ENCODE measurements around the gene NNMT.
A peak's percentile ranks its signal among the peaks of the same experiment; 100 is the strongest.

NNMT gene

DNA sequence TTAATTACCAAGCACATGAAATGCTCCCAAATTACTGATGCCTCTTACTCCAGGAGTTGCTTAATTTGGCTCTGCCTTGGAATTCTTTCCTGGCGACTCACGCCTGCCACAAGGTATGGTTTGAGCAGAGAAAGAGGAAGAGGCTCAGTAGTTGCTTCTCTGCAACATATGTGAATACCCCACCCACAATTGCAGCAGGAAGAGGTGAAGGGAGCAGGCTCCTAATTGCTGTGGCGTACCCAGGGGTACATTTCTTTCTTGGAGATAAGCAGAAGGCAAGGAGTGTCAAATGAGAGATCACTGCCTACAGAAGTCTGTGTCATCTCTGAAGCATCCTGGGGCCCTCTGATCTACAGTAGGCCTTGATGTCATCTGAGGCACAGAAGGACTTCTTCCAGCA, 10.6 kb upstream of the NNMT start:
- no peaks in the 10 kb centered on the region for H3K27me3 ChIP-seq (ENCODE audit: insufficient read depth, poor library complexity, severe bottlenecking)
- DNase-seq (ENCODE audit: low spot score) (no peak), ATAC-seq (ENCODE audit: low read depth) (peak; percentile 82)
- no peaks in the 10 kb centered on the region for H3K9me3 ChIP-seq (ENCODE audit: severe bottlenecking)
- H3K27ac ChIP-seq (ENCODE audit: poor library complexity, severe bottlenecking), result peak overlapping the region; percentile 77
- no peak overlapping the region for H3K4me3 ChIP-seq (ENCODE audit: severe bottlenecking)
- H3K4me1 ChIP-seq (ENCODE audit: insufficient read depth, poor library complexity, severe bottlenecking), result peaks cover 31% of the 10 kb centered on the region
- TF ChIP-seq, protein P1, sequence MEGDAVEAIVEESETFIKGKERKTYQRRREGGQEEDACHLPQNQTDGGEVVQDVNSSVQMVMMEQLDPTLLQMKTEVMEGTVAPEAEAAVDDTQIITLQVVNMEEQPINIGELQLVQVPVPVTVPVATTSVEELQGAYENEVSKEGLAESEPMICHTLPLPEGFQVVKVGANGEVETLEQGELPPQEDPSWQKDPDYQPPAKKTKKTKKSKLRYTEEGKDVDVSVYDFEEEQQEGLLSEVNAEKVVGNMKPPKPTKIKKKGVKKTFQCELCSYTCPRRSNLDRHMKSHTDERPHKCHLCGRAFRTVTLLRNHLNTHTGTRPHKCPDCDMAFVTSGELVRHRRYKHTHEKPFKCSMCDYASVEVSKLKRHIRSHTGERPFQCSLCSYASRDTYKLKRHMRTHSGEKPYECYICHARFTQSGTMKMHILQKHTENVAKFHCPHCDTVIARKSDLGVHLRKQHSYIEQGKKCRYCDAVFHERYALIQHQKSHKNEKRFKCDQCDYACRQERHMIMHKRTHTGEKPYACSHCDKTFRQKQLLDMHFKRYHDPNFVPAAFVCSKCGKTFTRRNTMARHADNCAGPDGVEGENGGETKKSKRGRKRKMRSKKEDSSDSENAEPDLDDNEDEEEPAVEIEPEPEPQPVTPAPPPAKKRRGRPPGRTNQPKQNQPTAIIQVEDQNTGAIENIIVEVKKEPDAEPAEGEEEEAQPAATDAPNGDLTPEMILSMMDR (IDR thresholded peaks at IDR 0.05; ENCODE audit: poor library complexity, severe bottlenecking), result no peak
- no peaks in the 10 kb centered on the region for H3K36me3 ChIP-seq (ENCODE audit: low read depth)

DNA sequence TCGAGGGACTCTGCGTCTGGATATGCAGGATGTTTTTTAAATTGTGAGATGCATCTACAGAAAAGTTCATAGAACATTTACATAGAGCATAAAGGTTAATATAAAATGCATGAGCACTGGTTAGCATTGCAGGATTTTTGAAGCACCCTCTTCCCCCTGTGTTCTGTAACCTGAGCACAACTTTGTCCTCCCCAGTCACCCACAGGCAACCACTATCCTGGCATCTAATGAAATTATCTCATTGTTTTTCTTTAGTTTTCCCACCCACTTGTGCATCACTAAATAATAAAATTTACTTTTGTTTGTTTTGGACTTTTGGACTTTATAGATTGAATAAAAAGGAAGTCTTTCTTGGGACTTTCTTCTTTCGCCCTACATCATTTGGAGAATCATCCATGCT, 10.0 kb upstream of the NNMT start:
- ATAC-seq (ENCODE audit: low read depth), result no peak
- no peaks in the 10 kb centered on the region for H3K9me3 ChIP-seq (ENCODE audit: severe bottlenecking)
- H3K4me3 ChIP-seq (ENCODE audit: severe bottlenecking), result no peak overlapping the region
- peak overlapping the region; percentile 77 for H3K27ac ChIP-seq (ENCODE audit: poor library complexity, severe bottlenecking)
- peaks cover 32% of the 10 kb centered on the region for H3K4me1 ChIP-seq (ENCODE audit: insufficient read depth, poor library complexity, severe bottlenecking)
- H3K36me3 ChIP-seq (ENCODE audit: low read depth), result no peaks in the 10 kb centered on the region
- no peaks in the 10 kb centered on the region for H3K27me3 ChIP-seq (ENCODE audit: insufficient read depth, poor library complexity, severe bottlenecking)
- DNase-seq (ENCODE audit: low spot score), result no peak
- TF ChIP-seq, protein P1 (IDR thresholded peaks at IDR 0.05; ENCODE audit: poor library complexity, severe bottlenecking), result no peak

DNA sequence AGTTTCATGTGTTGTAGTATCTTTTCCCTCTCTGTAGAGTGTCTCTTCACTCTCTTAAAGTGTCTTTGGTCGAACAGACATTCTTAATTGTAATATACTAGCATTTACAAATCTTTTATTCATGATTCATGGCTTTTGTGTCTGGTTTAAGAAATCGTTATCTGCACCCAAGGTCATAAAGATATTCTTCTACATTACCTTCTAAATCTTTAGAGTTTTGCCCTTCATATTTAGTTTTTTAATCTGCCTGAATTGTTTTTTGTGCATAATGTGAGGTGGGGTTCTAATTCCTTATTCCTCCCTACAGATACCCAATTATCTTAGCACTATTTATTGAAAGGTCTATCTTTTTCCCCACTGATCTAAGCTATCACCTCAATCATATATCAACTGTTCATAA, 9.0 kb upstream of the NNMT start:
- Histone ChIP-seq H3K9me3 (ENCODE audit: severe bottlenecking) (no peaks in the 10 kb centered on the region), H3K4me1 (ENCODE audit: insufficient read depth, poor library complexity, severe bottlenecking) (peaks cover 37% of the 10 kb centered on the region), H3K27ac (ENCODE audit: poor library complexity, severe bottlenecking) (peak overlapping the region; percentile 77), H3K36me3 (ENCODE audit: low read depth) (no peaks in the 10 kb centered on the region), H3K4me3 (ENCODE audit: severe bottlenecking) (no peak overlapping the region), H3K27me3 (ENCODE audit: insufficient read depth, poor library complexity, severe bottlenecking) (no peaks in the 10 kb centered on the region)
- no peak for DNase-seq (ENCODE audit: low spot score)
- TF ChIP-seq, protein P1 (IDR thresholded peaks at IDR 0.05; ENCODE audit: poor library complexity, severe bottlenecking), result no peak
- no peak for ATAC-seq (ENCODE audit: low read depth)

DNA sequence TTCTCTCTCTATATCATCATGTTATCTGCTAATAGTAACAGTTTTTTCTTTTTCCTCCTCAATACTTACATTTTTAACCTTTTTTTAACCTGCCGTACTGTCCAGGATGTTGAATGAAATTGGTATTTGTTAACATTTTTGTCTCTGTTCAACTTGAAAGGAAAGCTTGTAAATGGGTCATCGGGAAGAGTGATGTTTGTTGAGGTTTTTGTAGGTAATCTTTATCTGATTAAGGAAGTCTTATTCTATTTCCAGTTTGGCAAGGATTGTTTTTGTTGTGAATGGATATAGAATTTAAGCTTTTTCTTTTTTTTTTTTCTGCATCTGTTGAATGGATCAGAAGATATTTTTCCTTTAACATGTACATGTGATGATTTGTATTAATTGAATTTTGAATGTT, 8.1 kb upstream of the NNMT start:
- no peak overlapping the region for H3K4me3 ChIP-seq (ENCODE audit: severe bottlenecking)
- TF ChIP-seq, protein P1 (IDR thresholded peaks at IDR 0.05; ENCODE audit: poor library complexity, severe bottlenecking), result no peak
- no peaks in the 10 kb centered on the region for H3K36me3 ChIP-seq (ENCODE audit: low read depth)
- peak overlapping the region; percentile 77 for H3K27ac ChIP-seq (ENCODE audit: poor library complexity, severe bottlenecking)
- H3K4me1 ChIP-seq (ENCODE audit: insufficient read depth, poor library complexity, severe bottlenecking), result peaks cover 46% of the 10 kb centered on the region
- H3K9me3 ChIP-seq (ENCODE audit: severe bottlenecking), result no peaks in the 10 kb centered on the region
- H3K27me3 ChIP-seq (ENCODE audit: insufficient read depth, poor library complexity, severe bottlenecking), result no peaks in the 10 kb centered on the region
- no peak for ATAC-seq (ENCODE audit: low read depth)
- DNase-seq (ENCODE audit: low spot score), result no peak

DNA sequence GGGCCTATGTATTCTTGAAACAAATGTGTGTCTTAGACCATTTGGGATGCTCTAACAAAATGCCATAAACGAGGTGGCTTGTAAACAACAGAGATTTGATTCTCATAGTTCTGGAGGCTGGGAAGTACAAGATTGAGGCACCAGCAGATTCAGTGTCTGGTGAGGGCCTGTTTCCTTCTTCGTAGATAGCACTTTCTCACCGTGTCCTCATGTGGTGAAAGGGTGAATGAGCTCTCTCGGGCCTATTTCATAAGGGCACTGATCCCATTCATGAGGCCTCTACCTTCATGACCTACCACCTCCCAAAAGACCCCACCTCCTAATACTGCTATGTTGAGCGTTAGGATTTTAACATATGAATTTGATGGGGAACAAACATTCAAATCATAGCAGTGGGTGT, 6.4 kb upstream of the NNMT start:
- Histone ChIP-seq H3K9me3 (ENCODE audit: severe bottlenecking) (no peaks in the 10 kb centered on the region), H3K27me3 (ENCODE audit: insufficient read depth, poor library complexity, severe bottlenecking) (no peaks in the 10 kb centered on the region), H3K4me3 (ENCODE audit: severe bottlenecking) (no peak overlapping the region), H3K36me3 (ENCODE audit: low read depth) (no peaks in the 10 kb centered on the region), H3K27ac (ENCODE audit: poor library complexity, severe bottlenecking) (no peak overlapping the region), H3K4me1 (ENCODE audit: insufficient read depth, poor library complexity, severe bottlenecking) (peaks cover 62% of the 10 kb centered on the region)
- no peak for ATAC-seq (ENCODE audit: low read depth)
- TF ChIP-seq, protein P1 (IDR thresholded peaks at IDR 0.05; ENCODE audit: poor library complexity, severe bottlenecking), result no peak
- DNase-seq (ENCODE audit: low spot score), result no peak

All from RWPE2 (cell line).